GM10266 (cell line): ENCODE data around the gene NACA.
A peak's percentile ranks its signal among the peaks of the same experiment; 100 is the strongest.
"Not testable (repeated sequence)": the region's sequence is repeated elsewhere in the genome, so short reads cannot be mapped to it uniquely, and the experiment has no call there.

Experiments
- DNase-seq: peaks from one replicate; pipeline ENCODE4 v3.0.0; 2012; ENCODE audit errors: extremely low spot score
- TF ChIP-seq, protein P1 (sequence below): IDR thresholded peaks from 2 replicates; pipeline ENCODE4 v1.5.1; 2012; ENCODE audit warnings: mild to moderate bottlenecking, low read depth; ENCODE audit not compliant: control insufficient read depth, insufficient read depth; ENCODE audit errors: missing control alignments

NACA gene

DNA sequence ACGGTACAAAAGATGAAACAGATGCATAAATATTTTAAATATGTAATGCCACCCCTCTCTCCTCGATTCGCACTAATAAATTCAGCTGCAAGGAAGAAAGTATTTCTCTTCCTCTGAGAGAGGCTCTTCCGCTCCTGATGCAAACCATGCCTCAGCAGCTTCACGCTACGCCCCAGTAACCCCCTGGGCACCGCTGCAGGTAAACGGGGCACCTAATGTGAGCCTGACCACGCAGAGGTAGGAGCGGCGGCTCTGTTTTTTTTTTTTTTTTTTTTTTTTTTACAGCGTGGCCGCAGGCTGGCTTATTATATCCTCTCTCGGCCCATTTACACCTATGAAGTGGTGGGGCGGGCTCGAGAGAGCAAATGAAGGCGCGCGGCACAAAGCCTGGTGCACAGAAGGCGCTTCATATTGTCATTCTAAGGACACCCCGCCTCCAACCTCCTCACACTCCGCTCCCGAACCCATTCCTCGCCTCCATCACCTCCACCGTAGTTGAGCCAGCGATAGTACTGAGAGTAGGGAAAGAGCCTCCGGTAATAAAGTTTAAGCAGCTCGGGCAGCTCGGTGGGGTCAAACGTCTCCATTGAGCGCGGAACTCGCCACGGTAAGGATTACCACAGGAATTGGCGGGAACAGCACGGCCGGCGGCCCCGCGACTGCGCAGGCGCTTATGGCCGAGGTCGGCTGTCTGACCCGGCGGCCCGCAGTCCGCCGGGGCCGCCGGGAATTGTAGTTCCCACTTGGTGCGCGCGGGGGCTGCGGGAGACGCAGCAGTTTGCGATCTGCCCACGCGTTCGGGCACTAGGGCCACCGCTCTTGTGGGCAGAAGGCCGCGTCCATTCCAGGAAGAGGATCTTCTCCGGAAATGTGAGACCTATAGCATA, 26.9 kb upstream of the NACA start, which contains the start of gene PRIM1:
Gene PRIM1, minus strand, starts transcription at position 612 of the 887 bp plus-strand sequence. Its CDS starts 25 bp downstream, at position 587.
- TF ChIP-seq, protein P1, sequence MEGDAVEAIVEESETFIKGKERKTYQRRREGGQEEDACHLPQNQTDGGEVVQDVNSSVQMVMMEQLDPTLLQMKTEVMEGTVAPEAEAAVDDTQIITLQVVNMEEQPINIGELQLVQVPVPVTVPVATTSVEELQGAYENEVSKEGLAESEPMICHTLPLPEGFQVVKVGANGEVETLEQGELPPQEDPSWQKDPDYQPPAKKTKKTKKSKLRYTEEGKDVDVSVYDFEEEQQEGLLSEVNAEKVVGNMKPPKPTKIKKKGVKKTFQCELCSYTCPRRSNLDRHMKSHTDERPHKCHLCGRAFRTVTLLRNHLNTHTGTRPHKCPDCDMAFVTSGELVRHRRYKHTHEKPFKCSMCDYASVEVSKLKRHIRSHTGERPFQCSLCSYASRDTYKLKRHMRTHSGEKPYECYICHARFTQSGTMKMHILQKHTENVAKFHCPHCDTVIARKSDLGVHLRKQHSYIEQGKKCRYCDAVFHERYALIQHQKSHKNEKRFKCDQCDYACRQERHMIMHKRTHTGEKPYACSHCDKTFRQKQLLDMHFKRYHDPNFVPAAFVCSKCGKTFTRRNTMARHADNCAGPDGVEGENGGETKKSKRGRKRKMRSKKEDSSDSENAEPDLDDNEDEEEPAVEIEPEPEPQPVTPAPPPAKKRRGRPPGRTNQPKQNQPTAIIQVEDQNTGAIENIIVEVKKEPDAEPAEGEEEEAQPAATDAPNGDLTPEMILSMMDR: no peak

DNA sequence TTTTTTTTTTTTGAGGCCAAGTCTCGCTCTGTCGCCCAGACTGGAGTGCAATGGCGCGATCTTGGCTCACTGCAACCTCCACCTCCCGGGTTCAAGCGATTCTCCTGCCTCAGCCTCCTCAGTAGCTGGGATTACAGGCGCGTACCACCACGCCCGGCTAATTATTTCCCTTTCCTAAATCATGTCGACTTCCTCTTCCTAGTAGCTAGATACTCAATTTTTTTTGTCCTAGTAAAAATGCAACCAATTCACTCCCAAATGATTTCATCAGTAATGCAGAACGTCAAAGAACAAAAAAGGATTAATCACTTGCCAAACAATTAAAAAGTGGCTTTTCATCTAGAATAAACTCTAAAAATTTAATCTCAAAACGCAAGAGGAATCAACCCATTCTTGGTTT, 25.5 kb upstream of the NACA start:
- DNase-seq: not testable (repeated sequence)

More for the DNA sequence above, 26.9 kb upstream of the NACA start, which contains the start of gene PRIM1:
- DNase-seq: peak; percentile 87

DNA sequence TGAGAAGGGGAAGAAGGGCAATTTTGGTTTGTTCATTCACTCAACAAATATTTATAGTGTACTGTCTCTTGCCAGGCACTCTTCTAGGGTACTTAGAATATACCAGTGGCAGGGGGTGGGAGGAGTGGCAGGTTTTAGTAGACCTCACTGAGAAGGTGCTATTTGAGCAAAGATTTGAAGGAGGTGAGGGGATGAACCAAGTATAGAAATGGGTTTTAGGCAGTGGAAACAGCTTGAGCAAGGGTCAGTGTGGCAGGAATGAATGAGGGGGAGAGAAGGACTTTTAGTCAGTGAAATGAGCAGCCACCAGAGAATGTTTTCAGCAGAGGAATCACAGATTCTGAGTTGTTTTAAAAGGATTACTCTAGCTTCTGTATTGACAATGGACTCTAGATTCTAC, 24.8 kb upstream of the NACA start:
- TF ChIP-seq, protein P1: no peak
- no peak for DNase-seq

DNA sequence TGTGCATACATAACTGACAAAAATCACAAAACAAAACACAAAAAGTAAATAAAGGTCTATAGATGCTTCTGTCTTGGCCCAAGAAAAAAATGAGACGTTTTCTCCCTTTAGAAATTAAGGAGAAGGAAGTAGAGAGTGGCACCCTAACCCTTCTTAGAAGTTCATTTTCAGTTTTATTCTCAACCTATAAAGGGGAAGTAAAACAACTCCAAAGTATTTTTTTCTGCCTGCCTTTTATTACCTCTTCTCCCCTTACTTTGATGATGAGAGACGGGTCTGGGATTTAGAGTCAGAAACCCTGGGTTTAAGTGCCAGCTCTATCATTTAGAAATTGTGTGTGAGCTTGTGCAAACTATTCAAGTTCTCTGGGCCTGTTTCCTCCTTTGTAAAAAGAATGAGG, 24.3 kb upstream of the NACA start:
- DNase-seq: no peak
- TF ChIP-seq, protein P1: no peak

DNA sequence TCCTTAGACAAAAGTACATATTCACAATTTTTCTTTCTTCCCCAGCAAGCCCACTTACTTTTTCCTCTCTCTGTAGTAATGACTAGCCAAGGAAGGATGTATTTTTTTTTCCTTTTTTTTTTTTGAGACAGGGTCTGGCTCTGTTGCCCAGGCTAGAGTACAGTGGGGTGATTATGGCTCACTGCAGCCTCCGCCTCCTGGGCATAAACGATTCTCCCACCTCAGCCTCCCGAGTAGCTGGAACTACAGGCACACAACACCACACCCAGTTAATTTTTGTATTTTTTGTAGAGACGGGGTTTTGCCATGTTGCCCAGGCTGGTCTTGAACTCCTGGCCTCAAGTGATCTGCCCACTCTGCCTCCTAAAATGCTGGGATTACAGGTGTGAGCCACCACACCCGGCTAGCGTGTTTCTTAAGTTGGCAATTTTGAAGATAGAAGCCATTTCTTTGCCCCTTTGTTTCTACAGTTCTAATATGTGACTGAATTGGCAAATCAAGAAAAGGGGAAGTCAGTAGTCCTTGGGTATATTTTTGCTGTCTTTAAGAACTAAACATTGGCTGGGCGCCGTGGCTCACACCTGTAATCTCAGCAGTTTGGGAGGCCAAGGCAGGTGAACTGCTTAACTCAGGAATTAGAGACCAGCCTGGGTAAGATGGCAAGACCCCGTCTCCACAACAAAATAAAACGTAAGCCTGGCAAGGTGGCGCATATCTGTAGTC, 3.2 kb upstream of the NACA start:
- no peak for DNase-seq
- TF ChIP-seq, protein P1: no peak

DNA sequence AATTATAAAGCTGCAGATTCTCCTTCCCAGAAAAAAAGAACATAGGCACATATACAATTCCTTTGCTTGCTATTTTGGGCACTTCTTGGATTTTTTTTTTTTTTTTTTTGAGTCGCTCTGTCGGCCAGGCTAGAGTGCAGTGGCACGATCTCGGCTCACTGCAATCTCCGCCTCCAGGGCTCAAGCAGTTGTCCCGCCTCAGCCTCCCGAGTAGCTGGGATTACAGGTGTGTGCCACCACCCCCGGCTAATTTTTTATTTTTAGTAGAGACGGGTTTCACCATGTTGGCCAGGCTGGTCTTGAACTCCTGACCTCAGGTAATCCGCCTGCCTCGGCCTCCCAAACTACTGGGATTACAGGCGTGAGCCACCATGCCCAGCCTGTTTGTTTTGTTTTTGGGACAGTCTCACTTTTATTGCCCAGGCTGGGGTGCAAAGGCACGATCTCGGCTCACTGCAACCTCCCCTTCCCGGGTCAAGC, 1.1 kb upstream of the NACA start:
- DNase-seq: not testable (repeated sequence)

DNA sequence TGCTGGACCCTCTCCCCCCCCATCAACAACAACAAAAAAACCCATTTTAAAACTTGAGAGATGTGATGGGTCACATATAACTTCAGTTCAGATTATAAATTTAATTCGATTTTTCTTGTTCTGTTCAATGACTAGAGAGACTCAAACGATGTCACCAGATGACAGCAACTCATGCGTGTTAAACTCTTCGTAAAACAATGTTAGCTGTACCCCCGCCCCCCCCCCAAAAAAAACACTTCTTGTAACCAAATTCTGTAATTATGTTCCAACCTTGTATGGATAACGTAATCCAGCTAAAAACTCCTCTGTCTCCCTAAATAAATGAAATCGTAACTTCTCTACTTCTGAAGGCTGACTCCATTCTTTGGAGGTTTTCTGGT, 614 bp upstream of the NACA start:
- TF ChIP-seq, protein P1: no peak
- no peak for DNase-seq

DNA sequence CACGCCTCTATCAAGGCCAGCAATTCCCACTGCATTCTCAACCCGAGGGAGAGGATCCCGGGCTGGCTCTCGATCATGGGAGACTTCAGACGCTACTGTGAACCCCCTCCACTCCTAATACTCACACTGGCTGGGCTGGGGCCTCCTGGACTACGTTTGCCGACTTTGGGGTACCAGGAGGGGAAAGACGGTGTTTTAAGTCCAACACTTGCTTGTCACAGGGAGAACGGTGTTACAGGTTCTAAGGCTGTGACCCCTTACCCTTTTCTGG, 463 bp downstream of the NACA start:
- TF ChIP-seq, protein P1: no peak
- no peak for DNase-seq
